Vagina (tissue), 2 donors: ENCODE results near the gene SDF2. TPM values are rescaled to one million over a fixed set of nuclear protein-coding genes. Genes with fewer than 3 reads are reported as not detected.
"Not testable (repeated sequence)": the region's sequence is repeated elsewhere in the genome, so short reads cannot be mapped to it uniquely, and the experiment has no call there.

ENCODE experiments used
- DNase-seq, 2 donors: peaks; one replicate each; pipeline ENCODE4 v3.0.0-alpha.2; 2017; ENCODE audit errors: extremely low spot score in 2 of 2
- H3K27ac ChIP-seq: fragments of 200-600 bp; sonication (generic); one replicate; pipeline ENCODE4 v1.5.1; 2019
- H3K27me3 ChIP-seq: fragments of 200-600 bp; sonication (generic); one replicate; pipeline ENCODE4 v1.5.1; 2019
- H3K36me3 ChIP-seq, 2 donors: fragments of 200-600 bp; sonication (generic); one replicate each; pipeline ENCODE4 v1.5.1; 2017 to 2019
- H3K4me1 ChIP-seq: fragments of 200-600 bp; sonication (generic); one replicate; pipeline ENCODE4 v1.5.1; 2019
- H3K4me3 ChIP-seq, 2 donors: fragments of 200-600 bp; sonication (generic); 1 replicate in 1 of 2; 2 replicates in 1 of 2; pipeline ENCODE4 v1.5.1; 2016 to 2019
- H3K9me3 ChIP-seq: fragments of 200-600 bp; sonication (generic); one replicate; pipeline ENCODE4 v1.5.1; 2019
- CTCF ChIP-seq, 3 experiments: fragments of 450-650 bp in 2 of 3; fragments of 200-600 bp in 1 of 3; sonication (generic) in 1 of 3; IDR thresholded peaks; one replicate each; pipeline ENCODE4 v1.5.1; 2017 to 2019; ENCODE audit warnings: antibody characterized with exemption in 3 of 3, mild to moderate bottlenecking in 2 of 3, moderate library complexity in 2 of 3
- POLR2A ChIP-seq, 2 donors: fragments of 450-650 bp; IDR thresholded peaks; one replicate each; pipeline ENCODE4 v1.6.1; 2017; ENCODE audit warnings: antibody characterized with exemption in 2 of 2, mild to moderate bottlenecking in 2 of 2, moderate library complexity in 2 of 2
- POLR2AphosphoS5 ChIP-seq, 2 donors: sonication (generic); formaldehyde crosslinking; IDR thresholded peaks; one replicate each; pipeline ENCODE4 v1.9.0; 2017; ENCODE audit warnings: antibody characterized with exemption in 2 of 2, mild to moderate bottlenecking in 2 of 2, low read depth in 1 of 2; ENCODE audit not compliant: insufficient read depth in 1 of 2
- intact Hi-C: fragments of 100-400 bp; cut with DNase I; formaldehyde crosslinking; loops from one replicate; pipeline ENCODE4 v1.15.1; 2023
- total RNA-seq: library from RNA; depleted of rRNA; stranded (reverse); fragments of >200 nt; gene quantifications from one replicate; pipeline ENCODE4 v1.2.3, GENCODE V29; 2016

SDF2 gene
- total RNA-seq, 1 donor from 2014 or later = 33.1 TPM

- TF ChIP-seq POLR2AphosphoS5 (IDR thresholded peaks at IDR 0.05; ENCODE audit: insufficient read depth in 1 of 2, low read depth in 1 of 2) = no peak
- TF ChIP-seq POLR2A (IDR thresholded peaks at IDR 0.05) = no peak
- TF ChIP-seq CTCF (IDR thresholded peaks at IDR 0.05) = no peak
- H3K9me3 ChIP-seq = no peaks in the 10 kb centered on the region
- no peak overlapping the region for H3K27ac ChIP-seq
- intact Hi-C loops = no loop called here
- DNase-seq = no peak
- no peak overlapping the region for H3K4me3 ChIP-seq
- peaks cover 0 to 65% of the 10 kb centered on the region in 2 donors for H3K36me3 ChIP-seq
- peaks cover 29% of the 10 kb centered on the region for H3K4me1 ChIP-seq
- H3K27me3 ChIP-seq = no peaks in the 10 kb centered on the region
These were observed 8.2 kb upstream of the SDF2 start for GRCh38 chr17:28669918-28670317.

- H3K4me1 ChIP-seq = peaks cover 50% of the 10 kb centered on the region
- TF ChIP-seq POLR2AphosphoS5 (IDR thresholded peaks at IDR 0.05; ENCODE audit: insufficient read depth in 1 of 2, low read depth in 1 of 2) (no peak), CTCF (IDR thresholded peaks at IDR 0.05) (no peak), POLR2A (IDR thresholded peaks at IDR 0.05) (no peak)
- no peaks in the 10 kb centered on the region for H3K9me3 ChIP-seq
- no peak overlapping the region for H3K4me3 ChIP-seq
- no peaks in the 10 kb centered on the region for H3K27me3 ChIP-seq
- intact Hi-C loops = no loop called here
- no peak overlapping the region for H3K27ac ChIP-seq
- peaks cover 0 to 52% of the 10 kb centered on the region in 2 donors for H3K36me3 ChIP-seq
- DNase-seq = no peak
These were observed 6.2 kb upstream of the SDF2 start for GRCh38 chr17:28667870-28668269.

- H3K4me1 ChIP-seq = peaks cover 59% of the 10 kb centered on the region
- no peak overlapping the region for H3K27ac ChIP-seq
- no peak overlapping the region for H3K4me3 ChIP-seq
- DNase-seq = no peak
- intact Hi-C loops = no loop called here
- H3K9me3 ChIP-seq = no peaks in the 10 kb centered on the region
- TF ChIP-seq POLR2AphosphoS5 (IDR thresholded peaks at IDR 0.05; ENCODE audit: insufficient read depth in 1 of 2, low read depth in 1 of 2) = no peak
- no peak for TF ChIP-seq POLR2A (IDR thresholded peaks at IDR 0.05)
- TF ChIP-seq CTCF (IDR thresholded peaks at IDR 0.05) = no peak
- H3K27me3 ChIP-seq = no peaks in the 10 kb centered on the region
- peaks cover 0 to 35% of the 10 kb centered on the region in 2 donors for H3K36me3 ChIP-seq
These were observed 4.3 kb upstream of the SDF2 start for GRCh38 chr17:28665994-28666393.

- DNase-seq = no peak
- Histone ChIP-seq H3K36me3 (peaks cover 0 to 28% of the 10 kb centered on the region in 2 donors), H3K27ac (no peak overlapping the region), H3K27me3 (no peaks in the 10 kb centered on the region), H3K4me3 (no peak overlapping the region), H3K4me1 (peaks cover 68% of the 10 kb centered on the region), H3K9me3 (no peaks in the 10 kb centered on the region)
- intact Hi-C loops = no loop called here
- TF ChIP-seq POLR2A (IDR thresholded peaks at IDR 0.05) = no peak
- no peak for TF ChIP-seq POLR2AphosphoS5 (IDR thresholded peaks at IDR 0.05; ENCODE audit: insufficient read depth in 1 of 2, low read depth in 1 of 2)
These were observed 2.0 kb upstream of the SDF2 start for GRCh38 chr17:28663723-28664122.

- TF ChIP-seq POLR2AphosphoS5 (IDR thresholded peaks at IDR 0.05; ENCODE audit: insufficient read depth in 1 of 2, low read depth in 1 of 2) = no peak
- TF ChIP-seq POLR2A (IDR thresholded peaks at IDR 0.05) = no peak
- no peak for TF ChIP-seq CTCF (IDR thresholded peaks at IDR 0.05)
- H3K4me1 ChIP-seq = peaks cover 56% of the 10 kb centered on the region
- H3K27me3 ChIP-seq = no peaks in the 10 kb centered on the region
- H3K36me3 ChIP-seq = peaks cover 0 to 24% of the 10 kb centered on the region in 2 donors
- DNase-seq = no peak
- H3K4me3 ChIP-seq = peak overlapping the region; percentile 68 to 90
- intact Hi-C loops = no loop called here
- no peaks in the 10 kb centered on the region for H3K9me3 ChIP-seq
- peak overlapping the region; percentile 95 for H3K27ac ChIP-seq
These were observed 772 bp upstream of the SDF2 start for GRCh38 chr17:28662527-28662829.

- H3K27me3 ChIP-seq, H3K4me3 ChIP-seq, H3K9me3 ChIP-seq, H3K27ac ChIP-seq, DNase-seq, intact Hi-C loops: not testable (repeated sequence)
- Histone ChIP-seq H3K36me3 (peaks cover 0 to 29% of the 10 kb centered on the region in 2 donors), H3K4me1 (peaks cover 37% of the 10 kb centered on the region)
These were observed 2.2 kb downstream of the SDF2 start for GRCh38 chr17:28659497-28659881.

- intact Hi-C loops, H3K4me3 ChIP-seq, H3K9me3 ChIP-seq, H3K27ac ChIP-seq, DNase-seq, H3K27me3 ChIP-seq: not testable (repeated sequence)
- peaks cover 0 to 30% of the 10 kb centered on the region in 2 donors for H3K36me3 ChIP-seq
- peaks cover 31% of the 10 kb centered on the region for H3K4me1 ChIP-seq
These were observed 2.8 kb downstream of the SDF2 start for GRCh38 chr17:28658766-28659496.

GRCh38 chr17:28658342-28658741 is 3.4 kb downstream of the SDF2 start:
- H3K27ac ChIP-seq, H3K9me3 ChIP-seq, intact Hi-C loops, H3K4me3 ChIP-seq, H3K27me3 ChIP-seq, DNase-seq: not testable (repeated sequence)
- H3K36me3 ChIP-seq = peaks cover 0 to 36% of the 10 kb centered on the region in 2 donors
- peaks cover 25% of the 10 kb centered on the region for H3K4me1 ChIP-seq
